H9 (cell line): ENCODE measurements around the gene LHPP. TPM values are rescaled to one million over a fixed set of nuclear protein-coding genes. Genes with fewer than 3 reads are reported as not detected.

ENCODE experiments used
- DNase-seq: peaks from one replicate; pipeline ENCODE4 v3.0.0-alpha.2; 2017
- H2AFZ ChIP-seq: one replicate; pipeline ENCODE4 v1.6.1; 2013; ENCODE audit warnings: mild to moderate bottlenecking, low read length, control low read depth, moderate library complexity
- H2AK5ac ChIP-seq: 2 replicates; pipeline ENCODE4 v1.6.1; 2013; ENCODE audit warnings: low read length, control low read depth, mixed read lengths; ENCODE audit not compliant: insufficient read length
- H2BK120ac ChIP-seq: one replicate; pipeline ENCODE4 v1.6.1; 2013; ENCODE audit warnings: low read depth, mild to moderate bottlenecking, low read length, control low read depth, inconsistent platforms; ENCODE audit not compliant: poor library complexity, severe bottlenecking
- H2BK12ac ChIP-seq: 2 replicates; pipeline ENCODE4 v1.6.1; 2013; ENCODE audit warnings: low read length, control low read depth, mixed read lengths, low read depth; ENCODE audit not compliant: insufficient read length
- H2BK15ac ChIP-seq: 2 replicates; pipeline ENCODE4 v1.6.1; 2013; ENCODE audit warnings: low read depth, low read length, control low read depth
- H2BK20ac ChIP-seq: one replicate; pipeline ENCODE4 v1.6.1; 2013; ENCODE audit warnings: low read depth, mild to moderate bottlenecking, low read length, control low read depth, inconsistent platforms; ENCODE audit not compliant: poor library complexity, severe bottlenecking
- H2BK5ac ChIP-seq: 2 replicates; pipeline ENCODE4 v1.6.1; 2013; ENCODE audit warnings: low read length, control low read depth, mixed read lengths; ENCODE audit not compliant: insufficient read length
- H3K14ac ChIP-seq: 2 replicates; pipeline ENCODE4 v1.6.1; 2013; ENCODE audit warnings: low read length, control low read depth; ENCODE audit not compliant: insufficient read depth
- H3K18ac ChIP-seq: 2 replicates; pipeline ENCODE4 v1.6.1; 2013; ENCODE audit warnings: low read depth, mild to moderate bottlenecking, mixed read lengths, low read length, control low read depth; ENCODE audit not compliant: insufficient read length
- H3K23ac ChIP-seq: 2 replicates; pipeline ENCODE4 v1.6.1; 2013; ENCODE audit warnings: low read length, control low read depth, mixed read lengths, low read depth; ENCODE audit not compliant: insufficient read length
- H3K23me2 ChIP-seq: 2 replicates; pipeline ENCODE4 v1.6.1; 2013; ENCODE audit warnings: low read depth, mild to moderate bottlenecking, mixed read lengths, low read length, control low read depth; ENCODE audit not compliant: insufficient read length, poor library complexity, severe bottlenecking
- H3K27ac ChIP-seq: 2 replicates; pipeline ENCODE4 v1.5.1; 2013; ENCODE audit warnings: low read length, control low read depth, mixed read lengths, low read depth; ENCODE audit not compliant: insufficient read length
- H3K27me3 ChIP-seq: 2 replicates; pipeline ENCODE4 v1.6.1; 2013; ENCODE audit warnings: low read length, control low read depth, inconsistent platforms; ENCODE audit not compliant: insufficient read depth
- H3K4ac ChIP-seq: 2 replicates; pipeline ENCODE4 v1.6.1; 2013; ENCODE audit warnings: low read depth, mild to moderate bottlenecking, control low read depth, inconsistent platforms, low read length, moderate library complexity
- H3K4me1 ChIP-seq: 2 replicates; pipeline ENCODE4 v1.6.1; 2013; ENCODE audit warnings: low read length, control low read depth, inconsistent platforms; ENCODE audit not compliant: insufficient read depth
- H3K4me2 ChIP-seq: 2 replicates; pipeline ENCODE4 v1.6.1; 2013; ENCODE audit warnings: low read length, control low read depth, mixed read lengths; ENCODE audit not compliant: insufficient read length, insufficient read depth
- H3K56ac ChIP-seq: 2 replicates; pipeline ENCODE4 v1.6.1; 2013; ENCODE audit warnings: low read depth, mild to moderate bottlenecking, mixed read lengths, low read length, control low read depth; ENCODE audit not compliant: insufficient read length
- H3K79me1 ChIP-seq: 2 replicates; pipeline ENCODE4 v1.6.1; 2013; ENCODE audit warnings: low read depth, mild to moderate bottlenecking, moderate library complexity, low read length, control low read depth, inconsistent platforms; ENCODE audit not compliant: insufficient read depth, poor library complexity, severe bottlenecking
- H3K79me2 ChIP-seq: 2 replicates; pipeline ENCODE4 v1.6.1; 2013; ENCODE audit warnings: low read length, control low read depth, inconsistent platforms; ENCODE audit not compliant: insufficient read depth
- H3K9ac ChIP-seq: 2 replicates; pipeline ENCODE4 v1.6.1; 2013; ENCODE audit warnings: low read length, control low read depth, mixed read lengths; ENCODE audit not compliant: insufficient read length; ENCODE audit errors: extremely low read depth
- H3K9me3 ChIP-seq: one replicate; pipeline ENCODE4 v1.6.1; 2013; ENCODE audit warnings: low read depth, low read length, inconsistent platforms; ENCODE audit not compliant: control insufficient read depth
- H3T11ph ChIP-seq: one replicate; pipeline ENCODE4 v1.6.1; 2013; ENCODE audit warnings: mild to moderate bottlenecking, low read length, control low read depth, inconsistent platforms
- H4K20me1 ChIP-seq: one replicate; pipeline ENCODE4 v1.6.1; 2013; ENCODE audit not compliant: control insufficient read depth, insufficient read length, insufficient read depth
- H4K5ac ChIP-seq: 2 replicates; pipeline ENCODE4 v1.6.1; 2013; ENCODE audit warnings: low read depth, mild to moderate bottlenecking, mixed read lengths, low read length, control low read depth; ENCODE audit not compliant: insufficient read length
- H4K8ac ChIP-seq: replicated peaks from 2 replicates; pipeline ENCODE4 v1.6.1; 2013; ENCODE audit warnings: low read length, control low read depth, mixed read lengths, low read depth; ENCODE audit not compliant: insufficient read length
- H4K91ac ChIP-seq: 2 replicates; pipeline ENCODE4 v1.6.1; 2013; ENCODE audit warnings: low read depth, mild to moderate bottlenecking, moderate library complexity, mixed read lengths, low read length, control low read depth; ENCODE audit not compliant: insufficient read length
- H3K27ac Mint-ChIP-seq, 3 experiments: 2 replicates in 2 of 3; 3 replicates in 1 of 3; pipeline ENCODE4 v1.8.0; 2020 to 2021; ENCODE audit warnings: mixed read lengths in 3 of 3, mild to moderate bottlenecking in 1 of 3, moderate library complexity in 1 of 3
- H3K27me3 Mint-ChIP-seq: 2 replicates; pipeline ENCODE4 v1.8.0; 2021; ENCODE audit warnings: low read depth, mild to moderate bottlenecking, moderate library complexity, mixed read lengths
- H3K36me3 Mint-ChIP-seq, 3 experiments: 2 replicates in 2 of 3; 3 replicates in 1 of 3; pipeline ENCODE4 v1.8.0; 2020 to 2021; ENCODE audit warnings: low read depth in 3 of 3, mixed read lengths in 3 of 3; ENCODE audit not compliant: insufficient read depth in 1 of 3
- H3K4me1 Mint-ChIP-seq, 2 experiments: 2 replicates each; pipeline ENCODE4 v1.8.0; 2020; ENCODE audit warnings: mixed read lengths in 2 of 2
- H3K4me3 Mint-ChIP-seq, 2 experiments: 2 replicates in 1 of 2; 3 replicates in 1 of 2; pipeline ENCODE4 v1.8.0; 2020 to 2021; ENCODE audit warnings: mild to moderate bottlenecking in 2 of 2, mixed read lengths in 2 of 2, moderate library complexity in 1 of 2
- H3K9me3 Mint-ChIP-seq, 2 experiments: 2 replicates in 1 of 2; 3 replicates in 1 of 2; pipeline ENCODE4 v1.8.0; 2020; ENCODE audit warnings: mild to moderate bottlenecking in 2 of 2, mixed read lengths in 2 of 2, moderate library complexity in 1 of 2
- WGBS: extraction: QIAGEN DNeasy Blood & Tissue Kit; methylation state at CpG from one replicate; pipeline ENCODE4 v1.1.7; 2013; ENCODE audit warnings: missing lambda C conversion rate, low lambda C conversion rate, mixed read lengths; ENCODE audit not compliant: insufficient read length; ENCODE audit errors: extremely low coverage; 5-methylcytosine and 5-hydroxymethylcytosine counted together
- total RNA-seq: library from RNA; stranded (reverse); gene quantifications from 2 replicates; pipeline ENCODE4 v1.2.1, GENCODE V29; 2021
- TF ChIP-seq, protein P1 (sequence below): fragments of 200-600 bp; sonication (generic); conservative IDR thresholded peaks from 3 replicates; pipeline ENCODE4 v1.8.0; 2021; ENCODE audit warnings: antibody characterized with exemption, mild to moderate bottlenecking

LHPP gene
- total RNA-seq, 1 experiment from 2014 or later, result 29.6 TPM

DNA sequence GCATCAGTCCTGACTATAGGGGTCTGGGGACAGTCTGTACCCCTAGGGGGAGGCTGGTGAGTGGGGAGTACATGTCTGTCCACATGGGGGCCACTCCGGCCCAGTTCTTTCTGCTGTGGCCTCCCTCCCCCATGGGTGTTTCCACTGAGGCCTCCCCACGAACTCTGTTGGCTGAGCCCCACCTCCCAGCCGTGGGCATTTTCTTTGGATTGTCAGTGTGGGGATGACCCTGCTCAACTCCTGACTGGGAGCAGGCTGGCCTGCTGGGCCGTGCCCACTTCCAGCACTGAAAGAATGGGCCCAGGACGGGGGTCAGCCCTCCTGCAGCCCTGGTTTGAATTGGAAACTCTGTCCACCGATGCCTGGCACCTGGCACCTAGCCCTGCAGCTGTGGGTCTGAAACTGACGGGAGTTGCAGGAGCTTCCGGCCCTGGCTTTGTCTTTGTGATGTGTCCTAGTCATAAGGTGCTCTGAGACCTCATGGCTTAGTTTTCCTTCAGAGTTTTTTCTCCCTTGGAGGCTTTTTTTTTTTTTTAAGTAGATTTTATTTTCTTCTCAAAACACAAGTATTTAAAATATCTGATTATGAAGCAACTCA, 46.5 kb downstream of the LHPP start:
- Histone ChIP-seq H3K9me3 (no peaks in the 10 kb centered on the region), H3K79me2 (no peaks in the 10 kb centered on the region), H3K4ac (no peak overlapping the region), H2AK5ac (no peak overlapping the region), H3K14ac (no peak overlapping the region), H3K18ac (no peak overlapping the region), H3K27me3 (no peaks in the 10 kb centered on the region), H2BK120ac (no peak overlapping the region), H3K56ac (no peak overlapping the region), H3K4me1 (no peaks in the 10 kb centered on the region), H2AFZ (no peak overlapping the region), H4K91ac (no peak overlapping the region), H2BK20ac (no peak overlapping the region), H3K23me2 (no peaks in the 10 kb centered on the region), H3K79me1 (no peaks in the 10 kb centered on the region), H4K5ac (no peak overlapping the region), H3K23ac (no peak overlapping the region), H3K9ac (no peak overlapping the region), H3K4me2 (no peak overlapping the region), H2BK5ac (no peak overlapping the region), H4K8ac (no peak overlapping the region), H2BK12ac (no peak overlapping the region), H4K20me1 (no peaks in the 10 kb centered on the region), H2BK15ac (no peak overlapping the region), H3K27ac (no peak overlapping the region), H3T11ph (no peak overlapping the region)
- H3K9me3 Mint-ChIP-seq, result no peaks in the 10 kb centered on the region
- H3K27ac Mint-ChIP-seq, result peak overlapping the region in 1 of 3 experiments; percentile 79; a peak in 2 of 7 replicates
- no CpG with 5 or more reads among the region's 8 CpGs for WGBS
- no peak overlapping the region for H3K4me3 Mint-ChIP-seq
- TF ChIP-seq, protein P1, sequence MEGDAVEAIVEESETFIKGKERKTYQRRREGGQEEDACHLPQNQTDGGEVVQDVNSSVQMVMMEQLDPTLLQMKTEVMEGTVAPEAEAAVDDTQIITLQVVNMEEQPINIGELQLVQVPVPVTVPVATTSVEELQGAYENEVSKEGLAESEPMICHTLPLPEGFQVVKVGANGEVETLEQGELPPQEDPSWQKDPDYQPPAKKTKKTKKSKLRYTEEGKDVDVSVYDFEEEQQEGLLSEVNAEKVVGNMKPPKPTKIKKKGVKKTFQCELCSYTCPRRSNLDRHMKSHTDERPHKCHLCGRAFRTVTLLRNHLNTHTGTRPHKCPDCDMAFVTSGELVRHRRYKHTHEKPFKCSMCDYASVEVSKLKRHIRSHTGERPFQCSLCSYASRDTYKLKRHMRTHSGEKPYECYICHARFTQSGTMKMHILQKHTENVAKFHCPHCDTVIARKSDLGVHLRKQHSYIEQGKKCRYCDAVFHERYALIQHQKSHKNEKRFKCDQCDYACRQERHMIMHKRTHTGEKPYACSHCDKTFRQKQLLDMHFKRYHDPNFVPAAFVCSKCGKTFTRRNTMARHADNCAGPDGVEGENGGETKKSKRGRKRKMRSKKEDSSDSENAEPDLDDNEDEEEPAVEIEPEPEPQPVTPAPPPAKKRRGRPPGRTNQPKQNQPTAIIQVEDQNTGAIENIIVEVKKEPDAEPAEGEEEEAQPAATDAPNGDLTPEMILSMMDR, result no peak
- H3K27me3 Mint-ChIP-seq, result no peaks in the 10 kb centered on the region
- peaks cover 0 to 6% (median 0%) of the 10 kb centered on the region in 3 experiments; a peak in 4 of 7 replicates for H3K36me3 Mint-ChIP-seq
- H3K4me1 Mint-ChIP-seq, result peaks cover 6 to 13% of the 10 kb centered on the region in 2 experiments; a peak in 3 of 4 replicates
- no peak for DNase-seq
